Naive thymus-derived CD4-positive, alpha-beta T cell (primary cell): ENCODE measurements around the gene SMCO1. TPM values are rescaled to one million over a fixed set of nuclear protein-coding genes. Genes with fewer than 3 reads are reported as not detected.
A peak's percentile ranks its signal among the peaks of the same experiment; 100 is the strongest.

ENCODE experiments used
- ATAC-seq: fragments of 150-1000 bp; cut with Tn5 transposase; 2 replicates; pipeline ENCODE4 v1.10.0; 2021; ENCODE audit warnings: mild to moderate bottlenecking, moderate library complexity
- CTCF ChIA-PET: fragments of 350-600 bp; sonication (Branson Sonifier 250); formaldehyde crosslinking; loops from one replicate; lab custom pipeline; 2021; ENCODE audit warnings: antibody characterized with exemption; lab: Charles Lee
- POLR2A ChIA-PET: fragments of 350-600 bp; sonication (Branson Sonifier 250); formaldehyde crosslinking; loops from one replicate; lab custom pipeline; 2021; ENCODE audit warnings: antibody characterized with exemption, inconsistent platforms; lab: Charles Lee
- DNase-seq, 9 donors: peaks; one replicate each; pipeline versions ENCODE4 v3.0.0 to v3.0.0-alpha.2; 2020 to 2022; ENCODE audit warnings: mixed read lengths in 1 of 9
- H3K27ac ChIP-seq: one replicate; pipeline ENCODE4 v1.7.0; 2013; ENCODE audit warnings: mild to moderate bottlenecking, low read depth, low read length, moderate library complexity
- H3K27me3 ChIP-seq, 2 donors: one replicate each; pipeline ENCODE4 v1.7.0; 2013; ENCODE audit warnings: low read length in 2 of 2, mild to moderate bottlenecking in 2 of 2, moderate library complexity in 2 of 2; ENCODE audit not compliant: control insufficient read depth in 2 of 2, insufficient read depth in 2 of 2
- H3K36me3 ChIP-seq, 3 experiments: 1 replicate in 2 of 3; 2 replicates in 1 of 3; pipeline ENCODE4 v1.7.0; 2013; ENCODE audit warnings: low read length in 3 of 3, mild to moderate bottlenecking in 3 of 3, moderate library complexity in 1 of 3; ENCODE audit not compliant: insufficient read depth in 3 of 3, control insufficient read depth in 2 of 3
- H3K4me1 ChIP-seq, 2 donors: one replicate each; pipeline ENCODE4 v1.7.0; 2013; ENCODE audit warnings: low read length in 2 of 2, mild to moderate bottlenecking in 2 of 2, moderate library complexity in 1 of 2; ENCODE audit not compliant: control insufficient read depth in 2 of 2, insufficient read depth in 2 of 2
- H3K4me3 ChIP-seq: 2 replicates; pipeline ENCODE4 v1.7.0; 2013; ENCODE audit warnings: mild to moderate bottlenecking, low read length
- H3K9me3 ChIP-seq, 3 experiments: 1 replicate in 2 of 3; 2 replicates in 1 of 3; pipeline ENCODE4 v1.7.0; 2013; ENCODE audit warnings: low read length in 3 of 3; ENCODE audit not compliant: control insufficient read depth in 2 of 3
- H3K27ac Mint-ChIP-seq, 9 donors: one replicate each; pipeline ENCODE4 v1.8.0; 2020 to 2022; ENCODE audit warnings: mixed read lengths in 9 of 9, mild to moderate bottlenecking in 8 of 9, moderate library complexity in 5 of 9, inconsistent platforms in 2 of 9
- H3K27me3 Mint-ChIP-seq, 5 donors: one replicate each; pipeline ENCODE4 v1.8.0; 2021 to 2022; ENCODE audit warnings: mixed read lengths in 5 of 5, mild to moderate bottlenecking in 1 of 5
- H3K36me3 Mint-ChIP-seq, 5 donors: one replicate each; pipeline ENCODE4 v1.8.0; 2020 to 2022; ENCODE audit warnings: mixed read lengths in 5 of 5, mild to moderate bottlenecking in 3 of 5, inconsistent platforms in 1 of 5
- H3K4me1 Mint-ChIP-seq, 7 donors: one replicate each; pipeline ENCODE4 v1.8.0; 2020 to 2022; ENCODE audit warnings: mixed read lengths in 7 of 7, mild to moderate bottlenecking in 3 of 7, inconsistent platforms in 1 of 7
- H3K4me3 Mint-ChIP-seq, 10 donors: one replicate each; pipeline ENCODE4 v1.8.0; 2020 to 2022; ENCODE audit warnings: mild to moderate bottlenecking in 10 of 10, mixed read lengths in 10 of 10, moderate library complexity in 6 of 10, inconsistent platforms in 2 of 10
- H3K9me3 Mint-ChIP-seq, 11 donors: one replicate each; pipeline ENCODE4 v1.8.0; 2020 to 2022; ENCODE audit warnings: mixed read lengths in 11 of 11, mild to moderate bottlenecking in 4 of 11, inconsistent platforms in 1 of 11, moderate library complexity in 1 of 11
- intact Hi-C, 2 donors: fragments of 100-400 bp; cut with micrococcal nuclease; formaldehyde crosslinking; loops; one replicate each; pipeline ENCODE4 v1.15.1; 2023
- polyA plus RNA-seq, 2 donors: library from polyadenylated mRNA; unstranded; fragments of 300-500 nt; fragmentation: Illumina TruSeq; gene quantifications; one replicate each; pipeline ENCODE4 v1.2.3, GENCODE V29; 2021
- total RNA-seq, 6 experiments: library from RNA in 5 of 6; stranded (reverse) in 5 of 6; gene quantifications; 1 replicate in 5 of 6; 2 replicates in 1 of 6; pipeline ENCODE4 v1.2.3 and lab custom pipeline; 2021 to 2026

The SMCO1 gene
- total and polyA plus RNA-seq, 7 experiments from 2014 or later: not detected

DNA sequence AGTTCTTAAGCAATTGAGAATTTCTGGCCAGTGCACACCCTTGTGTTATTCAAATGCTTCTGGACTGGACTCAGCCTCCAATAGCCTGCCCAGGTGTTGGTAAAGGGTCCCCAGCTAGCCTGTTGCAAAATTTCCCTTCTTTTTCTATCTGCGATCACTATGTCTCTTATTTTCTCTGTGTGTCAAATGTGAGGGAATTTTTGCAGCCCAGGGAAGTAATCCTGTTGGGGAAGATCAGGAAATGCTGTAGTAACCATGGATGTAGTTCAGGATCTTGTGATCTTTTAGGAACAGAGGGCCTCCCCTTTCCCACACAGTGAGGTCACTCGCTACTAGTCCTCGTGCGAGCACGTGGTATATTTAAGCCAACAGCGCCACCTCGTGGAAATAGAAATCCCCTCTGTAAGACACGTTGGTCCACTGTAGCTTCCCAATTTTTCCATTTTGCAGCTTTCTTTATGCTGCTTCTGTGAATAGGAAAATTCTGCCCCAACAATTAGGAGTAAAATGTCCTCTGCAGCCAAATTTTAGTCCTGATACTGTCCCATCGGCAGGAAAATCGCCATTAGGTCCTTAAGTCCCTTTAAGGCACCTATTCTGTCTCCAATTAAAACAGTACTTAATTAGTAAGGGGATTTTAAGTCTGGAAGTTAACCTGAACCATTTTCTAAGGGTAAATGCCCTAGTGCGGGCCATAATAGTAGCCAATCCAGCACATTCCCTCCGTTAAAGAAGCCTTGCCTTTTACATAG, 4.0 kb upstream of the SMCO1 start:
- POLR2A ChIA-PET: no interaction called here
- H3K9me3 Mint-ChIP-seq: peaks cover 15 to 83% (median 53%) of the 10 kb centered on the region in 11 donors
- H3K4me1 ChIP-seq: no peaks in the 10 kb centered on the region
- H3K27ac Mint-ChIP-seq: no peak overlapping the region
- H3K27me3 Mint-ChIP-seq: peaks cover 0 to 6% (median 0%) of the 10 kb centered on the region in 5 donors
- H3K27ac ChIP-seq: no peak overlapping the region
- no peak overlapping the region for H3K4me3 ChIP-seq
- H3K4me3 Mint-ChIP-seq: no peak overlapping the region
- CTCF ChIA-PET: interaction anchor here (0.8 to 1.3 kb wide), 3 partner anchors 31 to 265 kb away, joined by 3 to 4 read pairs (median 3); no protein-coding TSS in a partner anchor
- H3K4me1 Mint-ChIP-seq: no peaks in the 10 kb centered on the region
- no peaks in the 10 kb centered on the region for H3K27me3 ChIP-seq
- ATAC-seq (peak; percentile 63), DNase-seq (peak in 3 of 9 donors; percentile 16 to 52 (median 19))
- no peaks in the 10 kb centered on the region for H3K36me3 ChIP-seq
- peaks cover 0 to 53% (median 19%) of the 10 kb centered on the region in 3 experiments for H3K9me3 ChIP-seq
- intact Hi-C loops: loop anchor here (1.0 to 2.0 kb wide), 4 partner anchors 32 to 446 kb away; no protein-coding TSS in a partner anchor
- H3K36me3 Mint-ChIP-seq: peaks cover 4 to 23% (median 15%) of the 10 kb centered on the region in 5 donors

DNA sequence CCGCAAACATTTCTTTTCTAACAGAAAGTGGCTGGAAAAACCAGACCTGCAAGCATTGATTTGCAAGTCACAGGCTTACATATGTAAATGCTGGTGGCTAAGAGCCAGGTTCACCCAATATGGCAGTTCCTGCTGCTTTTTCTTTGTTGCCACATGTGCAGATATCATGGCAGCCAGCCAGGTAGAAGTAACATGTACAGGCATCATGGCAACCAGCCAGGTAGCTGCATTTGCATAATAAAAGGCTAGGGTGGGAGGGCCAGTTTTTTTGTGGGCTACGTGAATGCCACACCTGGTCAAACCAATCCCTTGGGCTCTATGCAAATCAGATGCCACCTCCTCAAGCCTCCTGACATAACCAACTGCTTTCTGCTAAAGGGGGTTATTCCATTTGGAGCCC, 2.8 kb upstream of the SMCO1 start:
- H3K27ac Mint-ChIP-seq: no peak overlapping the region
- H3K4me1 ChIP-seq: no peaks in the 10 kb centered on the region
- DNase-seq (no peak), ATAC-seq (no peak)
- peaks cover 0 to 6% (median 0%) of the 10 kb centered on the region in 5 donors for H3K27me3 Mint-ChIP-seq
- no peak overlapping the region for H3K27ac ChIP-seq
- peaks cover 14 to 80% (median 53%) of the 10 kb centered on the region in 11 donors for H3K9me3 Mint-ChIP-seq
- ChIA-PET CTCF (interaction anchor here (1.6 kb wide), 1 partner anchor 11 kb away, joined by 4 read pairs; no protein-coding TSS in a partner anchor), POLR2A (no interaction called here)
- intact Hi-C loops: loop anchor here in 1 of 2 donors (2.0 kb wide), 1 partner anchor 31 kb away; no protein-coding TSS in a partner anchor
- H3K27me3 ChIP-seq: no peaks in the 10 kb centered on the region
- H3K4me3 Mint-ChIP-seq: no peak overlapping the region
- no peaks in the 10 kb centered on the region for H3K36me3 ChIP-seq
- peaks cover 4 to 28% (median 15%) of the 10 kb centered on the region in 5 donors for H3K36me3 Mint-ChIP-seq
- peaks cover 0 to 53% (median 19%) of the 10 kb centered on the region in 3 experiments for H3K9me3 ChIP-seq
- H3K4me1 Mint-ChIP-seq: no peaks in the 10 kb centered on the region
- H3K4me3 ChIP-seq: no peak overlapping the region

DNA sequence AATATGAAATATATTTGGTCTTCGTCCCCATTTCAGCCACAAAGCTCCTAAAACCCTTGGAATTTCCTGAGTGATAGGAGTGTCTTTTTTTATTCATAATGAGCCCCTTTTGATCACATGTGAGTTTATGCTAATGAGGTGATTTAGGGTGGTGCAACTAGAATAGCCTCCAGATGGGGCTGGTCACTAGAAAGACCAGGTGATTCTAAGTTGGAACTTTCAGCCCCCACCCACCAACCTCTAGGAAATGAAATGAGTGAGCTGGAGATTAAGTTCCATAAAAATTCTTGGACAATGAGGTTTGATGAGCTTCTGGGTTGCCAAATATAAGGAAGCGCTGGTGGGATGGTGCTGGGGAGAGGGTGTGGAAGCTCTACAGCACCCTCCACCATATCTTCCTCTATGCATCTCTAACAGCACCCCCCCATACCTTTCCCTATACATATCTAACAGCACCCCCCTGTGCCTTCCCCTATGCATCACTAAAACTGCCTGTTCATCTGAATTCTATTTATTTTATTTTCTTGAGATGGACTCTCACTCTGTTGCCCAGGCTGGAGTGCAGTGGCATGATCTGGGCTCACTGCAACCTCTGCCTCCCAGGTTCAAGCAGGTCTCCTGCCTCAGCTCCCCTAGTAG, 2.1 kb upstream of the SMCO1 start:
- ChIA-PET CTCF (interaction anchor here (0.5 to 1.6 kb wide), 4 partner anchors 12 to 263 kb away, joined by 3 to 8 read pairs (median 4); no protein-coding TSS in a partner anchor), POLR2A (interaction anchor here (0.6 kb wide), 1 partner anchor 282 kb away, joined by 3 read pairs; no protein-coding TSS in a partner anchor)
- Mint-ChIP-seq H3K27me3 (peaks cover 0 to 6% (median 0%) of the 10 kb centered on the region in 5 donors), H3K9me3 (peaks cover 10 to 74% (median 48%) of the 10 kb centered on the region in 11 donors), H3K4me1 (peaks cover 0 to under 1% (median 0%) of the 10 kb centered on the region in 7 donors), H3K36me3 (peaks cover 4 to 24% (median 15%) of the 10 kb centered on the region in 5 donors), H3K4me3 (no peak overlapping the region), H3K27ac (no peak overlapping the region)
- H3K27ac ChIP-seq: no peak overlapping the region
- no peaks in the 10 kb centered on the region for H3K27me3 ChIP-seq
- DNase-seq: no peak
- intact Hi-C loops: no loop called here
- H3K9me3 ChIP-seq: peaks cover 0 to 50% (median 19%) of the 10 kb centered on the region in 3 experiments
- no peak overlapping the region for H3K4me3 ChIP-seq
- no peak for ATAC-seq
- no peaks in the 10 kb centered on the region for H3K4me1 ChIP-seq
- H3K36me3 ChIP-seq: no peaks in the 10 kb centered on the region

DNA sequence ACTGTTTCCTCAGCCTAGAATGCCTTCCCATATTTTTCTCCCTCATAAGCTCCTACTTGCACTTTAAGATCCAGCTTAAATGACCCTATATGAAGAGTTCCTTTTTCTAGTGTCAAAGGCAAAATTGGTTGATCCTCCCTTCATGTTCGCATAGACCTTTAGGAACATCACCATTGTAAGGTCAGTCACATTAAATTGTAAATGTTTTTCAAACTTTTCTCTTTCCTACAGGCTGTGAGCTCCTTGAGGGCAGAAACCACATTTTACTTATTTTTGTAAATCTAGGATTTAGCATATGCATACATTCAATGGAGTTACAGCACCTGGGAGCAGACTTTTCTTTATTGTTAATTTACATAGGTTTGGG, 813 bp downstream of the SMCO1 start:
- peaks cover 0 to 7% (median 0%) of the 10 kb centered on the region in 7 donors for H3K4me1 Mint-ChIP-seq
- intact Hi-C loops: no loop called here

GRCh38 chr3:196513697-196514349, 1.3 kb downstream of the SMCO1 start:
- Mint-ChIP-seq H3K4me1 (peaks cover 0 to 7% (median 0%) of the 10 kb centered on the region in 7 donors), H3K9me3 (peaks cover 0 to 45% (median 19%) of the 10 kb centered on the region in 11 donors), H3K27me3 (peaks cover 0 to 15% (median 0%) of the 10 kb centered on the region in 5 donors), H3K4me3 (no peak overlapping the region), H3K27ac (no peak overlapping the region), H3K36me3 (peaks cover 0 to 8% (median 0%) of the 10 kb centered on the region in 5 donors)
- DNase-seq (no peak), ATAC-seq (no peak)
- Histone ChIP-seq H3K4me1 (no peaks in the 10 kb centered on the region), H3K36me3 (no peaks in the 10 kb centered on the region), H3K27me3 (no peaks in the 10 kb centered on the region), H3K4me3 (no peak overlapping the region), H3K9me3 (peaks cover 0 to 18% (median 2%) of the 10 kb centered on the region in 3 experiments), H3K27ac (no peak overlapping the region)
- intact Hi-C loops: no loop called here
- POLR2A ChIA-PET: interaction anchor here (0.6 to 1.0 kb wide), 2 partner anchors 10 to 14 kb away, joined by 3 to 4 read pairs; no protein-coding TSS in a partner anchor
- CTCF ChIA-PET: interaction anchor here (0.9 kb wide), 1 partner anchor 258 kb away, joined by 4 read pairs; no protein-coding TSS in a partner anchor

More for the DNA sequence above, 813 bp downstream of the SMCO1 start:
- POLR2A ChIA-PET: interaction anchor here (1.0 kb wide), 1 partner anchor 10 kb away, joined by 4 read pairs; no protein-coding TSS in a partner anchor
- Mint-ChIP-seq H3K27ac (no peak overlapping the region), H3K4me3 (no peak overlapping the region), H3K9me3 (peaks cover 0 to 50% (median 24%) of the 10 kb centered on the region in 11 donors), H3K27me3 (peaks cover 0 to 15% (median 0%) of the 10 kb centered on the region in 5 donors), H3K36me3 (peaks cover 0 to 11% (median 0%) of the 10 kb centered on the region in 5 donors)
- H3K4me3 ChIP-seq: no peak overlapping the region
- H3K9me3 ChIP-seq: peaks cover 0 to 23% (median 7%) of the 10 kb centered on the region in 3 experiments
- no peak overlapping the region for H3K27ac ChIP-seq
- CTCF ChIA-PET: interaction anchor here (0.9 kb wide), 1 partner anchor 259 kb away, joined by 4 read pairs; no protein-coding TSS in a partner anchor
- ATAC-seq (no peak), DNase-seq (no peak)
- H3K36me3 ChIP-seq: no peaks in the 10 kb centered on the region
- no peaks in the 10 kb centered on the region for H3K27me3 ChIP-seq
- no peaks in the 10 kb centered on the region for H3K4me1 ChIP-seq
